WTC11 (cell line): ENCODE measurements around the gene SULT2A1.

Experiments used
- CREB1 ChIP-seq: sonication (generic); formaldehyde crosslinking; IDR thresholded peaks from 2 replicates; pipeline ENCODE4 v1.8.0; 2023; ENCODE audit warnings: mild to moderate bottlenecking, missing genetic modification reagents
- EMX1 ChIP-seq: fragments of 250-450 bp; sonication (Bioruptor Pico); IDR thresholded peaks from 2 replicates; pipeline ENCODE4 v1.8.0; 2021; ENCODE audit warnings: mild to moderate bottlenecking
- FOXJ3 ChIP-seq: sonication (generic); formaldehyde crosslinking; IDR thresholded peaks from 2 replicates; pipeline ENCODE4 v1.9.0; 2021; ENCODE audit warnings: missing genetic modification reagents, mild to moderate bottlenecking, borderline replicate concordance
- MAX ChIP-seq: sonication (generic); formaldehyde crosslinking; IDR thresholded peaks from 2 replicates; pipeline ENCODE4 v1.8.0; 2022; ENCODE audit warnings: mild to moderate bottlenecking, missing genetic modification reagents
- NFYB ChIP-seq: sonication (generic); formaldehyde crosslinking; conservative IDR thresholded peaks from 2 replicates; pipeline ENCODE4 v1.8.0; 2022; ENCODE audit warnings: low read depth, missing genetic modification reagents
- SP1 ChIP-seq: sonication (generic); formaldehyde crosslinking; conservative IDR thresholded peaks from 2 replicates; pipeline ENCODE4 v1.8.1; 2022; ENCODE audit warnings: missing genetic modification reagents
- USF1 ChIP-seq: sonication (generic); formaldehyde crosslinking; IDR thresholded peaks from 2 replicates; pipeline ENCODE4 v1.8.0; 2022; ENCODE audit warnings: mild to moderate bottlenecking, missing genetic modification reagents
- USF2 ChIP-seq: sonication (generic); formaldehyde crosslinking; IDR thresholded peaks from 2 replicates; pipeline ENCODE4 v1.8.1; 2023; ENCODE audit warnings: mild to moderate bottlenecking, missing genetic modification reagents, moderate library complexity
- ZBTB43 ChIP-seq: sonication (generic); formaldehyde crosslinking; IDR thresholded peaks from 2 replicates; pipeline ENCODE4 v1.8.1; 2023; ENCODE audit warnings: mild to moderate bottlenecking, missing genetic modification reagents
- ZNF121 ChIP-seq: sonication (generic); formaldehyde crosslinking; IDR thresholded peaks from 2 replicates; pipeline ENCODE4 v1.8.0; 2023; ENCODE audit warnings: missing genetic modification reagents
- ZNF263 ChIP-seq: sonication (generic); formaldehyde crosslinking; IDR thresholded peaks from 2 replicates; pipeline ENCODE4 v1.8.1; 2022; ENCODE audit warnings: low read depth, mild to moderate bottlenecking, moderate library complexity, missing genetic modification reagents
- ZNF512 ChIP-seq: sonication (generic); formaldehyde crosslinking; IDR thresholded peaks from 2 replicates; pipeline ENCODE4 v1.8.1; 2022; ENCODE audit warnings: missing genetic modification reagents, borderline replicate concordance
- TF ChIP-seq, protein P1 (sequence below): fragments of 200-600 bp; IDR thresholded peaks from 2 replicates; pipeline ENCODE4 v1.8.0; 2022; ENCODE audit warnings: antibody characterized with exemption
- TF ChIP-seq, protein P2 (sequence below): sonication (generic); formaldehyde crosslinking; IDR thresholded peaks from 2 replicates; pipeline ENCODE4 v1.8.0; 2022; ENCODE audit warnings: mild to moderate bottlenecking, missing genetic modification reagents

GRCh38 chr19:47890865-47891621, 4.9 kb upstream of the SULT2A1 start:
- TF ChIP-seq USF2 (CRISPR knock-in tag) (no peak), ZBTB43 (no peak), ZNF263 (CRISPR knock-in tag) (no peak), MAX (CRISPR knock-in tag) (no peak), ZNF121 (CRISPR knock-in tag) (no peak), CREB1 (CRISPR knock-in tag) (no peak), SP1 (CRISPR knock-in tag) (no peak), NFYB (CRISPR knock-in tag) (no peak), USF1 (CRISPR knock-in tag) (no peak), EMX1 (CRISPR knock-in tag) (no peak), ZNF512 (CRISPR knock-in tag) (no peak), FOXJ3 (CRISPR knock-in tag) (no peak)
- TF ChIP-seq, protein P1, sequence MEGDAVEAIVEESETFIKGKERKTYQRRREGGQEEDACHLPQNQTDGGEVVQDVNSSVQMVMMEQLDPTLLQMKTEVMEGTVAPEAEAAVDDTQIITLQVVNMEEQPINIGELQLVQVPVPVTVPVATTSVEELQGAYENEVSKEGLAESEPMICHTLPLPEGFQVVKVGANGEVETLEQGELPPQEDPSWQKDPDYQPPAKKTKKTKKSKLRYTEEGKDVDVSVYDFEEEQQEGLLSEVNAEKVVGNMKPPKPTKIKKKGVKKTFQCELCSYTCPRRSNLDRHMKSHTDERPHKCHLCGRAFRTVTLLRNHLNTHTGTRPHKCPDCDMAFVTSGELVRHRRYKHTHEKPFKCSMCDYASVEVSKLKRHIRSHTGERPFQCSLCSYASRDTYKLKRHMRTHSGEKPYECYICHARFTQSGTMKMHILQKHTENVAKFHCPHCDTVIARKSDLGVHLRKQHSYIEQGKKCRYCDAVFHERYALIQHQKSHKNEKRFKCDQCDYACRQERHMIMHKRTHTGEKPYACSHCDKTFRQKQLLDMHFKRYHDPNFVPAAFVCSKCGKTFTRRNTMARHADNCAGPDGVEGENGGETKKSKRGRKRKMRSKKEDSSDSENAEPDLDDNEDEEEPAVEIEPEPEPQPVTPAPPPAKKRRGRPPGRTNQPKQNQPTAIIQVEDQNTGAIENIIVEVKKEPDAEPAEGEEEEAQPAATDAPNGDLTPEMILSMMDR: no peak
- TF ChIP-seq, protein P2, sequence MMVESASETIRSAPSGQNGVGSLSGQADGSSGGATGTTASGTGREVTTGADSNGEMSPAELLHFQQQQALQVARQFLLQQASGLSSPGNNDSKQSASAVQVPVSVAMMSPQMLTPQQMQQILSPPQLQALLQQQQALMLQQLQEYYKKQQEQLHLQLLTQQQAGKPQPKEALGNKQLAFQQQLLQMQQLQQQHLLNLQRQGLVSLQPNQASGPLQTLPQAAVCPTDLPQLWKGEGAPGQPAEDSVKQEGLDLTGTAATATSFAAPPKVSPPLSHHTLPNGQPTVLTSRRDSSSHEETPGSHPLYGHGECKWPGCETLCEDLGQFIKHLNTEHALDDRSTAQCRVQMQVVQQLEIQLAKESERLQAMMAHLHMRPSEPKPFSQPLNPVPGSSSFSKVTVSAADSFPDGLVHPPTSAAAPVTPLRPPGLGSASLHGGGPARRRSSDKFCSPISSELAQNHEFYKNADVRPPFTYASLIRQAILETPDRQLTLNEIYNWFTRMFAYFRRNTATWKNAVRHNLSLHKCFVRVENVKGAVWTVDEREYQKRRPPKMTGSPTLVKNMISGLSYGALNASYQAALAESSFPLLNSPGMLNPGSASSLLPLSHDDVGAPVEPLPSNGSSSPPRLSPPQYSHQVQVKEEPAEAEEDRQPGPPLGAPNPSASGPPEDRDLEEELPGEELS (CRISPR knock-in tag): no peak
